Keratinocyte (primary cell): ENCODE results near the gene SLC4A5.

Experiments
- EZH2 ChIP-seq: IDR thresholded peaks from one replicate; pipeline ENCODE4 v1.6.1; 2012; ENCODE audit warnings: inconsistent platforms, mild to moderate bottlenecking, low read length, moderate library complexity
- TF ChIP-seq, protein P1 (sequence below), 3 experiments: IDR thresholded peaks in 1 of 3; conservative IDR thresholded peaks in 1 of 3; optimal IDR thresholded peaks in 1 of 3; 2 replicates in 2 of 3; 3 replicates in 1 of 3; pipeline versions ENCODE3 to v1.5.1; 2011; ENCODE audit warnings: low read length in 3 of 3, mild to moderate bottlenecking in 3 of 3, moderate library complexity in 2 of 3, control low read depth in 1 of 3, inconsistent platforms in 1 of 3; ENCODE audit not compliant: insufficient read depth in 2 of 3; ENCODE audit errors: extremely low read depth in 1 of 3

DNA sequence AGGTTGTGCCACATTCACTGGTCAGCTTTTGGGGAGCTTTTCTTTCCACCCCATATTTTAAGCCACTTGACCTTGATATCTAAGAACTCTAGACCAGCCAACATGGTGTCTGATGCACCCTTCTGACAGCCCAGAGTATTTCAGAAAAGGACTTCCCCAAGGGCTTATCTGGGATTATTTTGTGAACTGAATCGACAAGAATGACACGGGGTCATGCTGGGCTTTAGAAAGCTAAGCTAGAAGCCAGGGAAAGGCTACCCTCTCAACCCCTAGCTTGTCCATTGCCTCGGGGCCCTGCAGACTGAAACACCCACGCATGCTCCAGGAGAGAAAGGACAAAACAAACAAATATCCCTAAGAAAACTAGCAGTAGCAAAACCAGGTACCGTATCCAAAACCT is 16.0 kb downstream of the SLC4A5 start:
- TF ChIP-seq, protein P1, sequence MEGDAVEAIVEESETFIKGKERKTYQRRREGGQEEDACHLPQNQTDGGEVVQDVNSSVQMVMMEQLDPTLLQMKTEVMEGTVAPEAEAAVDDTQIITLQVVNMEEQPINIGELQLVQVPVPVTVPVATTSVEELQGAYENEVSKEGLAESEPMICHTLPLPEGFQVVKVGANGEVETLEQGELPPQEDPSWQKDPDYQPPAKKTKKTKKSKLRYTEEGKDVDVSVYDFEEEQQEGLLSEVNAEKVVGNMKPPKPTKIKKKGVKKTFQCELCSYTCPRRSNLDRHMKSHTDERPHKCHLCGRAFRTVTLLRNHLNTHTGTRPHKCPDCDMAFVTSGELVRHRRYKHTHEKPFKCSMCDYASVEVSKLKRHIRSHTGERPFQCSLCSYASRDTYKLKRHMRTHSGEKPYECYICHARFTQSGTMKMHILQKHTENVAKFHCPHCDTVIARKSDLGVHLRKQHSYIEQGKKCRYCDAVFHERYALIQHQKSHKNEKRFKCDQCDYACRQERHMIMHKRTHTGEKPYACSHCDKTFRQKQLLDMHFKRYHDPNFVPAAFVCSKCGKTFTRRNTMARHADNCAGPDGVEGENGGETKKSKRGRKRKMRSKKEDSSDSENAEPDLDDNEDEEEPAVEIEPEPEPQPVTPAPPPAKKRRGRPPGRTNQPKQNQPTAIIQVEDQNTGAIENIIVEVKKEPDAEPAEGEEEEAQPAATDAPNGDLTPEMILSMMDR (optimal IDR thresholded peaks at IDR 0.05 in 1 of 3, IDR thresholded peaks at IDR 0.05 in 1 of 3, conservative IDR thresholded peaks at IDR 0.05 in 1 of 3; ENCODE audit: extremely low read depth in 1 of 3, insufficient read depth in 2 of 3, low read length in 3 of 3) = no peak
- no peak for TF ChIP-seq EZH2
